Psoas muscle (tissue), 8 donors: ENCODE results near the gene ADAT1. TPM values are rescaled to one million over a fixed set of nuclear protein-coding genes. Genes with fewer than 3 reads are reported as not detected.

ENCODE experiments used
- ATAC-seq, 4 donors: fragments of 200-7000 bp; cut with Tn5 transposase; one replicate each; pipeline ENCODE4 v1.9.1; 2020; ENCODE audit warnings: moderate library complexity in 3 of 4, mild to moderate bottlenecking in 2 of 4
- DNase-seq, 2 donors: peaks; one replicate each; pipeline ENCODE4 v3.0.0-alpha.2; 2020
- H3K27ac ChIP-seq: fragments of 200-600 bp; one replicate; pipeline ENCODE4 v1.8.0; 2022
- H3K27me3 ChIP-seq, 3 donors: fragments of 200-600 bp in 1 of 3; one replicate each; pipeline versions ENCODE4 v1.6.1 to v1.8.0; 2013 to 2022; ENCODE audit warnings: low read length in 2 of 3, mild to moderate bottlenecking in 2 of 3, moderate library complexity in 1 of 3; ENCODE audit not compliant: insufficient read depth in 3 of 3
- H3K36me3 ChIP-seq, 2 donors: fragments of 200-600 bp in 1 of 2; one replicate each; pipeline versions ENCODE4 v1.6.1 to v1.8.0; 2013 to 2022; ENCODE audit warnings: low read depth in 1 of 2, mild to moderate bottlenecking in 1 of 2, moderate library complexity in 1 of 2; ENCODE audit not compliant: insufficient read depth in 1 of 2
- H3K4me1 ChIP-seq: fragments of 200-600 bp; one replicate; pipeline ENCODE4 v1.8.0; 2022
- H3K4me3 ChIP-seq: fragments of 200-600 bp; one replicate; pipeline ENCODE4 v1.8.0; 2022; ENCODE audit warnings: mild to moderate bottlenecking
- H3K9me3 ChIP-seq: fragments of 200-600 bp; one replicate; pipeline ENCODE4 v1.8.0; 2022
- CTCF ChIP-seq: fragments of 200-600 bp; IDR thresholded peaks from one replicate; pipeline ENCODE4 v1.8.0; 2022; ENCODE audit warnings: antibody characterized with exemption
- WGBS, 3 donors: extraction: QIAGEN DNeasy Blood & Tissue Kit; methylation state at CpG; one replicate each; pipeline versions ENCODE4 v1.1.6 to v1.1.7; 2013; 5-methylcytosine and 5-hydroxymethylcytosine counted together
- intact Hi-C, 2 donors: fragments of 100-400 bp; cut with DNase I; formaldehyde crosslinking; loops; one replicate each; pipeline versions ENCODE4 v1.11.0 to v1.14.2; 2022
- polyA plus RNA-seq, 3 donors: library from polyadenylated mRNA; stranded (reverse); fragments of 200-250 nt; gene quantifications; one replicate each; pipeline ENCODE4 v1.2.3, GENCODE V29; 2013
- total RNA-seq, 4 donors: library from RNA; stranded (reverse); fragmentation: NEBNext Ultra II Directional in 2 of 4; extraction: Animal tissue kit (Norgen Biotek cat#: 25700) in 2 of 4; gene quantifications; one replicate each; pipeline versions ENCODE4 v1.2.1 to v1.2.4, GENCODE V29; 2021 to 2023
- donor health status: healthy with polysubstance abuse.
- donor health status: DM: no; HTN: no; CAD: no; lungs with moderate emphysema.
- donor health status: Bipolar disorder and iron deficiency.
- donor health status: healthy.
- donor health status: DM: yes; HTN: yes; CAD: no.
- donor health status: DM: no; HTN: no; CAD: no.
- donor health status: DM: no; HTN: no; CAD: no.
- donor health status: DM: yes; HTN: yes; CAD: no.

The ADAT1 gene
- total and polyA plus RNA-seq, 7 donors: 6.9 to 26.1 (median 18.8) TPM

GRCh38 chr16:75632857-75633256, 9.8 kb upstream of the ADAT1 start:
- intact Hi-C loops: no loop called here
- Histone ChIP-seq H3K4me1 (no peaks in the 10 kb centered on the region), H3K27ac (no peak overlapping the region), H3K4me3 (no peak overlapping the region), H3K9me3 (no peaks in the 10 kb centered on the region), H3K36me3 (peaks cover 48 to 100% of the 10 kb centered on the region in 2 donors), H3K27me3 (no peaks in the 10 kb centered on the region)
- 89 to 91% (median 90%) methylated on average over 8 of the region's 8 CpGs for WGBS, 3 donors
- no peak for TF ChIP-seq CTCF
- DNase-seq (no peak), ATAC-seq (no peak)

GRCh38 chr16:75630052-75630451, 7.0 kb upstream of the ADAT1 start:
- no peak for TF ChIP-seq CTCF
- no peaks in the 10 kb centered on the region for H3K9me3 ChIP-seq
- no peaks in the 10 kb centered on the region for H3K4me1 ChIP-seq
- WGBS, 3 donors: 59 to 64% (median 62%) methylated on average over 3 of the region's 3 CpGs
- intact Hi-C loops: no loop called here
- no peak overlapping the region for H3K4me3 ChIP-seq
- peaks cover 44 to 100% of the 10 kb centered on the region in 2 donors for H3K36me3 ChIP-seq
- H3K27ac ChIP-seq: no peak overlapping the region
- ATAC-seq: no peak
- no peaks in the 10 kb centered on the region for H3K27me3 ChIP-seq
- no peak for DNase-seq

DNA sequence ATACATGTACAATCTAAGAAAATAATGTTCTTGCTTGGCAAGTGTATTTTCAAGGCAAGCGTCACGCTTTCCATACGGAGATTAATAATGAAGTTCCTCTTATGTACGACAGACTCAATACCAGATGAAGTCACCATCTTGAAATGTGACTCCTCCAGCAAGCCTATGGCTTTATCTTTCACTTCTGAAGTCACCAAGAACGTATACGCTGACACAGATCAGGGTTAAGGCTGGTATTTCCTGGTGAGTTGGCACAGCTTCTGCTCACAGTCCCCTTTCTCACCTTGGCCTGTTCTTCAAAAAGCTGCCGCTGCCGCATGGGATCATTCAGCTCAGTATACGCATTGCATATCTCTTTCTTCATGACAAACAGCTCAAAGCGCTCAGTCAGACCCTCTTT, 6.1 kb upstream of the ADAT1 start:
- intact Hi-C loops: no loop called here
- Histone ChIP-seq H3K27me3 (no peaks in the 10 kb centered on the region), H3K9me3 (no peaks in the 10 kb centered on the region), H3K27ac (no peak overlapping the region), H3K4me3 (no peak overlapping the region), H3K4me1 (no peaks in the 10 kb centered on the region), H3K36me3 (peaks cover 43 to 96% of the 10 kb centered on the region in 2 donors)
- ATAC-seq (no peak), DNase-seq (no peak)
- no peak for TF ChIP-seq CTCF
- WGBS, 3 donors: 88 to 89% (median 89%) methylated on average over 10 of the region's 10 CpGs

GRCh38 chr16:75628351-75628750, 5.3 kb upstream of the ADAT1 start:
- ATAC-seq (no peak), DNase-seq (no peak)
- H3K36me3 ChIP-seq: peaks cover 38 to 88% of the 10 kb centered on the region in 2 donors
- intact Hi-C loops: no loop called here
- no peaks in the 10 kb centered on the region for H3K27me3 ChIP-seq
- no peaks in the 10 kb centered on the region for H3K4me1 ChIP-seq
- no peak overlapping the region for H3K27ac ChIP-seq
- WGBS, 3 donors: 65 to 85% (median 67%) methylated on average over 4 of the region's 4 CpGs
- no peak overlapping the region for H3K4me3 ChIP-seq
- no peaks in the 10 kb centered on the region for H3K9me3 ChIP-seq
- no peak for TF ChIP-seq CTCF

DNA sequence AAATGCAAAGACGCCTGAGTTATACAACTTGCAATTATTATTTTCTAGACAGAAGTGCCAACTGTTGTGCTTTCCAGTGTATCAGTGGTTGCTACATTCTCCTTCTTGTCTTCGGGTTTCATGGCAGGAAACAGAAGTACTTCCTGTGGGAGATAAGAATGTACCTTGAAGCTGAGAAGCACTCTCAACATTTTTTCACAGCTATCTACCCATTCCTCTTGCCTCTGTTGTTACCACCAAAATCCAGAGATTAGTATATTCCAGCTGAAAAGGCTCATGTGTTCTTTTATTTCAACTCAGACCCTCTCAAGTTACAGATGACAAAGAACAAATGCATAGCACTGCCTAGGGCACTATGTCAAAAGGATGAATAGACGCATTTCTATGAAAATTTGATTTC, 4.8 kb upstream of the ADAT1 start:
- no peak for ATAC-seq
- Histone ChIP-seq H3K4me3 (no peak overlapping the region), H3K9me3 (no peaks in the 10 kb centered on the region), H3K4me1 (no peaks in the 10 kb centered on the region), H3K36me3 (peaks cover 38 to 83% of the 10 kb centered on the region in 2 donors), H3K27ac (peak overlapping the region; percentile 8), H3K27me3 (no peaks in the 10 kb centered on the region)
- intact Hi-C loops: no loop called here
- 48 to 51% (median 49%) methylated on average over 3 of the region's 3 CpGs for WGBS, 3 donors
- TF ChIP-seq CTCF: no peak
- DNase-seq: no peak
